Loucy (cell line): ENCODE data around the gene TMEM33.

Experiments used
- H2AFZ ChIP-seq: fragments of 200-600 bp; sonication (generic); 2 replicates; pipeline ENCODE4 v1.6.0; 2016; ENCODE audit warnings: antibody characterized with exemption, mild to moderate bottlenecking, low read length, moderate library complexity
- H3F3A ChIP-seq: fragments of 200-600 bp; 2 replicates; pipeline ENCODE4 v1.6.0; 2016; ENCODE audit warnings: antibody characterized with exemption, low read depth, mild to moderate bottlenecking
- H3K27me3 ChIP-seq: fragments of 200-600 bp; sonication (generic); 2 replicates; pipeline ENCODE4 v1.6.1; 2014; ENCODE audit warnings: low read length, mild to moderate bottlenecking; ENCODE audit not compliant: insufficient read depth, poor library complexity, severe bottlenecking
- H3K36me3 ChIP-seq: fragments of 200-600 bp; sonication (generic); 2 replicates; pipeline ENCODE4 v1.6.1; 2016; ENCODE audit warnings: low read length; ENCODE audit not compliant: insufficient read depth
- H3K4me1 ChIP-seq: fragments of 200-600 bp; sonication (generic); 2 replicates; pipeline ENCODE4 v1.5.1; 2014; ENCODE audit warnings: low read length, mild to moderate bottlenecking; ENCODE audit not compliant: insufficient read depth, poor library complexity, severe bottlenecking
- H3K4me2 ChIP-seq: fragments of 200-600 bp; sonication (generic); 2 replicates; pipeline ENCODE4 v1.6.0; 2014; ENCODE audit warnings: antibody characterized with exemption, low read length, low read depth, mild to moderate bottlenecking; ENCODE audit not compliant: poor library complexity, severe bottlenecking
- H3K4me3 ChIP-seq: fragments of 200-600 bp; sonication (generic); 2 replicates; pipeline ENCODE4 v1.5.1; 2014; ENCODE audit warnings: low read length, mild to moderate bottlenecking, mixed read lengths; ENCODE audit not compliant: poor library complexity, severe bottlenecking
- H3K79me2 ChIP-seq: fragments of 200-600 bp; sonication (generic); 2 replicates; pipeline ENCODE4 v1.6.1; 2014; ENCODE audit warnings: low read length; ENCODE audit not compliant: insufficient read depth
- H3K9ac ChIP-seq: fragments of 200-600 bp; sonication (generic); 2 replicates; pipeline ENCODE4 v1.6.0; 2014; ENCODE audit warnings: mild to moderate bottlenecking, low read depth, low read length, moderate library complexity; ENCODE audit not compliant: poor library complexity, severe bottlenecking
- H3K9me2 ChIP-seq: fragments of 200-600 bp; sonication (generic); replicated peaks from 2 replicates; pipeline ENCODE4 v1.6.1; 2016; ENCODE audit warnings: low read depth, low read length, mixed read lengths
- H3K9me3 ChIP-seq: fragments of 200-600 bp; sonication (generic); 2 replicates; pipeline ENCODE4 v1.6.1; 2014; ENCODE audit warnings: mild to moderate bottlenecking, antibody characterized with exemption, low read length, low read depth; ENCODE audit not compliant: insufficient read depth
- H4K20me1 ChIP-seq: fragments of 200-600 bp; sonication (generic); 2 replicates; pipeline ENCODE4 v1.6.0; 2014; ENCODE audit warnings: antibody characterized with exemption, low read length, mild to moderate bottlenecking; ENCODE audit not compliant: insufficient read depth, poor library complexity, severe bottlenecking
- CTCF ChIP-seq: fragments of 200-600 bp; sonication (generic); conservative IDR thresholded peaks from 2 replicates; pipeline ENCODE4 v1.5.1; 2014; ENCODE audit warnings: mild to moderate bottlenecking, antibody characterized with exemption, low read length
- EZH2phosphoT487 ChIP-seq: fragments of 200-600 bp; IDR thresholded peaks from 2 replicates; pipeline ENCODE4 v1.6.1; 2018; ENCODE audit warnings: antibody characterized with exemption, mild to moderate bottlenecking, moderate library complexity, borderline replicate concordance

Gene TMEM33

GRCh38 chr4:41943506-41943905 is 8.3 kb downstream of the TMEM33 start:
- no peaks in the 10 kb centered on the region for H3K9me2 ChIP-seq
- H3K4me3 ChIP-seq: no peak overlapping the region
- TF ChIP-seq EZH2phosphoT487: no peak
- TF ChIP-seq CTCF: no peak
- peaks cover 34% of the 10 kb centered on the region for H4K20me1 ChIP-seq
- no peak overlapping the region for H3K4me2 ChIP-seq
- H3K4me1 ChIP-seq: peaks cover 11% of the 10 kb centered on the region
- H2AFZ ChIP-seq: no peak overlapping the region
- no peaks in the 10 kb centered on the region for H3K9me3 ChIP-seq
- no peak overlapping the region for H3K9ac ChIP-seq
- no peaks in the 10 kb centered on the region for H3F3A ChIP-seq
- peaks cover 54% of the 10 kb centered on the region for H3K79me2 ChIP-seq
- H3K36me3 ChIP-seq: peaks cover 49% of the 10 kb centered on the region
- no peaks in the 10 kb centered on the region for H3K27me3 ChIP-seq

GRCh38 chr4:41944089-41944488 is 8.9 kb downstream of the TMEM33 start:
- H3K9me3 ChIP-seq: no peaks in the 10 kb centered on the region
- H3K36me3 ChIP-seq: peaks cover 49% of the 10 kb centered on the region
- H3K79me2 ChIP-seq: peaks cover 48% of the 10 kb centered on the region

GRCh38 chr4:41949531-41949930 is 14.3 kb downstream of the TMEM33 start:
- no peak for TF ChIP-seq CTCF
- TF ChIP-seq EZH2phosphoT487: no peak
- Histone ChIP-seq H3K4me1 (no peaks in the 10 kb centered on the region), H3K4me2 (no peak overlapping the region), H3F3A (no peaks in the 10 kb centered on the region), H3K27me3 (no peaks in the 10 kb centered on the region), H3K9ac (no peak overlapping the region), H3K36me3 (peaks cover 68% of the 10 kb centered on the region), H4K20me1 (no peaks in the 10 kb centered on the region), H3K79me2 (peaks cover 8% of the 10 kb centered on the region; the same call in 1 of the 2 replicates), H3K9me3 (no peaks in the 10 kb centered on the region), H2AFZ (no peak overlapping the region), H3K9me2 (no peaks in the 10 kb centered on the region), H3K4me3 (no peak overlapping the region)

More at GRCh38 chr4:41944089-41944488, 8.9 kb downstream of the TMEM33 start:
- Histone ChIP-seq H3K9me2 (no peaks in the 10 kb centered on the region), H3F3A (no peaks in the 10 kb centered on the region), H3K4me1 (peaks cover 8% of the 10 kb centered on the region), H4K20me1 (peaks cover 28% of the 10 kb centered on the region), H3K27me3 (no peaks in the 10 kb centered on the region), H3K4me3 (no peak overlapping the region), H3K9ac (no peak overlapping the region), H3K4me2 (no peak overlapping the region), H2AFZ (no peak overlapping the region)
- TF ChIP-seq EZH2phosphoT487 (no peak), CTCF (no peak)
